SK-N-SH (cell line): ENCODE results near the gene FLT4. TPM values are rescaled to one million over a fixed set of nuclear protein-coding genes. Genes with fewer than 3 reads are reported as not detected.

Experiments used
- CTCF ChIA-PET: fragments of 300-600, 350-600 bp; formaldehyde crosslinking; extraction: SDS; loops from one replicate; lab custom pipeline; 2021; lab: Yijun Ruan, JAX
- POLR2A ChIA-PET: fragments of 350-600 bp; sonication (Branson Sonifier 250); formaldehyde crosslinking; extraction: SDS; loops from one replicate; lab custom pipeline; 2020; ENCODE audit warnings: antibody characterized with exemption, inconsistent platforms; lab: Yijun Ruan, JAX
- DNase-seq: peaks from one replicate; pipeline ENCODE4 v3.0.0; 2012
- H2AFZ ChIP-seq: fragments of 200-600 bp; sonication (generic); 2 replicates; pipeline ENCODE4 v1.8.1; 2016; ENCODE audit warnings: antibody characterized with exemption, mild to moderate bottlenecking, low read depth
- H3F3A ChIP-seq: fragments of 200-600 bp; sonication (generic); replicated peaks from 2 replicates; pipeline ENCODE3; 2016; ENCODE audit warnings: antibody characterized with exemption, mild to moderate bottlenecking; ENCODE audit not compliant: insufficient read depth
- H3K27ac ChIP-seq, 2 experiments: fragments of 200-500 bp in 1 of 2; fragments of 200-600 bp in 1 of 2; sonication (Bioruptor generic) in 1 of 2; sonication (generic), shearing (Covaris generic) in 1 of 2; 2 replicates each; pipeline versions ENCODE4 v1.5.1 to v1.6.1; 2014 to 2016; ENCODE audit warnings: low read depth in 2 of 2, inconsistent platforms in 1 of 2, low read length in 1 of 2, mild to moderate bottlenecking in 1 of 2, mixed read lengths in 1 of 2
- H3K27me3 ChIP-seq: fragments of 200-600 bp; sonication (generic), shearing (Covaris generic); 2 replicates; pipeline ENCODE4 v1.6.1; 2016; ENCODE audit warnings: mixed run types; ENCODE audit not compliant: insufficient read depth
- H3K36me3 ChIP-seq, 2 experiments: fragments of 200-500 bp in 1 of 2; fragments of 200-600 bp in 1 of 2; sonication (Bioruptor generic) in 1 of 2; sonication (generic) in 1 of 2; replicated peaks in 1 of 2; 2 replicates each; pipeline versions ENCODE3 to v1.5.1; 2014 to 2016; ENCODE audit warnings: low read length in 1 of 2, mild to moderate bottlenecking in 1 of 2; ENCODE audit not compliant: insufficient read depth in 2 of 2, control insufficient read depth in 1 of 2
- H3K4me1 ChIP-seq, 2 experiments: fragments of 200-500 bp in 1 of 2; fragments of 200-600 bp in 1 of 2; sonication (Bioruptor generic) in 1 of 2; sonication (generic), shearing (Covaris generic) in 1 of 2; 2 replicates each; pipeline versions ENCODE4 v1.5.1 to v1.6.1; 2014 to 2016; ENCODE audit warnings: low read depth in 1 of 2, low read length in 1 of 2, mixed run types in 1 of 2; ENCODE audit not compliant: insufficient read depth in 2 of 2, control insufficient read depth in 1 of 2
- H3K4me2 ChIP-seq: fragments of 200-600 bp; sonication (generic), shearing (Covaris generic); 2 replicates; pipeline ENCODE4 v1.6.1; 2017; ENCODE audit warnings: mixed run types
- H3K4me3 ChIP-seq, 2 experiments: fragments of 200-500 bp in 1 of 2; fragments of 200-600 bp in 1 of 2; sonication (Bioruptor generic) in 1 of 2; sonication (generic), shearing (Covaris generic) in 1 of 2; 2 replicates each; pipeline versions ENCODE4 v1.5.1 to v1.8.1; 2014 to 2016; ENCODE audit warnings: low read depth in 2 of 2, inconsistent platforms in 1 of 2, low read length in 1 of 2, mild to moderate bottlenecking in 1 of 2, mixed read lengths in 1 of 2, moderate library complexity in 1 of 2
- H3K79me2 ChIP-seq: fragments of 200-600 bp; sonication (generic); 2 replicates; pipeline ENCODE4 v1.8.1; 2017; ENCODE audit warnings: mild to moderate bottlenecking; ENCODE audit not compliant: insufficient read depth
- H3K9ac ChIP-seq: fragments of 200-600 bp; sonication (generic); 2 replicates; pipeline ENCODE4 v1.6.1; 2017; ENCODE audit warnings: mixed run types
- H3K9me2 ChIP-seq: fragments of 200-600 bp; sonication (generic); 2 replicates; pipeline ENCODE4 v1.6.1; 2017; ENCODE audit warnings: mixed run types
- H3K9me3 ChIP-seq: fragments of 200-600 bp; sonication (generic); 2 replicates; pipeline ENCODE4 v1.6.1; 2017; ENCODE audit warnings: mixed run types, mild to moderate bottlenecking, moderate library complexity
- H4K20me1 ChIP-seq: fragments of 200-600 bp; sonication (generic); 2 replicates; pipeline ENCODE4 v1.6.1; 2017; ENCODE audit warnings: mild to moderate bottlenecking, mixed run types; ENCODE audit not compliant: insufficient read depth
- ELF1 ChIP-seq: IDR thresholded peaks from 2 replicates; pipeline ENCODE4 v1.4.0; 2012
- FOXJ3 ChIP-seq: sonication (generic); formaldehyde crosslinking; IDR thresholded peaks from 2 replicates; pipeline ENCODE4 v1.5.1; 2020; ENCODE audit warnings: mild to moderate bottlenecking, missing genetic modification reagents
- FOXM1 ChIP-seq: IDR thresholded peaks from 2 replicates; pipeline ENCODE4 v1.4.0; 2012; ENCODE audit warnings: low read depth, mild to moderate bottlenecking
- GABPA ChIP-seq: IDR thresholded peaks from 2 replicates; pipeline ENCODE4 v1.4.0; 2012; ENCODE audit warnings: low read depth, mild to moderate bottlenecking
- NRF1 ChIP-seq: IDR thresholded peaks from 2 replicates; pipeline ENCODE4 v1.6.1; 2012; ENCODE audit warnings: low read depth, mild to moderate bottlenecking, low read length
- RAD21 ChIP-seq: IDR thresholded peaks from 2 replicates; pipeline ENCODE4 v1.6.1; 2012; ENCODE audit warnings: mild to moderate bottlenecking, low read length
- RCOR1 ChIP-seq: fragments of 150-350 bp; IDR thresholded peaks from 2 replicates; pipeline ENCODE4 v1.6.1; 2017; ENCODE audit warnings: antibody characterized with exemption, low read length
- RFX5 ChIP-seq: IDR thresholded peaks from 2 replicates; pipeline ENCODE4 v1.6.1; 2012; ENCODE audit warnings: mild to moderate bottlenecking, improper control_type of control experiment, low read length
- SIN3A ChIP-seq: IDR thresholded peaks from 2 replicates; pipeline ENCODE4 v1.6.1; 2012; ENCODE audit warnings: low read depth, mild to moderate bottlenecking, low read length, moderate library complexity, borderline replicate concordance
- USF1 ChIP-seq: IDR thresholded peaks from 2 replicates; pipeline ENCODE4 v1.4.0; 2012; ENCODE audit warnings: low read depth, borderline replicate concordance
- YY1 ChIP-seq: IDR thresholded peaks from 2 replicates; pipeline ENCODE4 v1.4.0; 2012; ENCODE audit warnings: low read depth, mild to moderate bottlenecking
- ZBTB33 ChIP-seq: IDR thresholded peaks from 2 replicates; pipeline ENCODE4 v1.4.0; 2012; ENCODE audit warnings: low read depth, borderline replicate concordance
- WGBS: methylation state at CpG from one replicate; pipeline ENCODE4 v1.1.6; 2017; ENCODE audit warnings: low lambda C conversion rate; 5-methylcytosine and 5-hydroxymethylcytosine counted together
- polyA plus RNA-seq, 3 experiments: library from polyadenylated mRNA; depleted of rRNA; stranded (reverse); fragments of >200 nt; gene quantifications; 2 replicates each; pipeline ENCODE4 v1.2.3, GENCODE V29; 2012
- TF ChIP-seq, protein P1 (sequence below): fragments of 150-350 bp; IDR thresholded peaks from 2 replicates; pipeline ENCODE4 v1.6.1; 2016; ENCODE audit warnings: mild to moderate bottlenecking, low read depth, low read length

The FLT4 gene
- polyA plus RNA-seq, 1 of the 3 experiments (the other 2 are of a cell fraction): 0.05 TPM

DNA sequence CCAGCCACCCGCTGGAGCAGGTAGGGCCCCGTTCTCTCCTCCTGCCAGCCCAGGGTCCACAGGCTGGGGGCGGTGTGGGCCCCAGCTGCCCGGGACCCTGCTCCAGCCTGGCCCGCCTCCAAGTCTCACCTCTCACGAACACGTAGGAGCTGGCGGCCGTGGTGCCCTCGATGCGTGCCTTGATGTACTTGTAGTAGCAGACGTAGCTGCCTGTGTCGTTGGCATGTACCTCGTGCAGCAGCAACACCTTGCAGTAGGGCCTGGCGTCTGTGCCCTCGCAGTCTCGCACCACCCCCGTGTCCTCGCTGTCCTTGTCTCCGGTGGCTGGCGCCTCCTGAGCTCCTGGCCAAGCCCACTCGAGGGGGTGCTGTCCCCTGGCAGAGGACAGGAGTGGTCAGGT lies 19.0 kb downstream of the FLT4 start:
- Histone ChIP-seq H3K4me2 (no peak overlapping the region), H3K4me3 (no peak overlapping the region), H4K20me1 (no peaks in the 10 kb centered on the region), H3K79me2 (no peaks in the 10 kb centered on the region), H3K9me2 (no peaks in the 10 kb centered on the region), H3K27me3 (no peaks in the 10 kb centered on the region), H3K27ac (no peak overlapping the region), H3K9ac (no peak overlapping the region), H2AFZ (no peak overlapping the region), H3F3A (no peaks in the 10 kb centered on the region), H3K36me3 (no peaks in the 10 kb centered on the region), H3K9me3 (no peaks in the 10 kb centered on the region), H3K4me1 (no peaks in the 10 kb centered on the region)
- no peak for TF ChIP-seq RCOR1
- TF ChIP-seq RFX5: no peak
- no peak for TF ChIP-seq FOXJ3 (CRISPR knock-in tag)
- TF ChIP-seq FOXM1: no peak
- 80% methylated on average over 13 of the region's 22 CpGs for WGBS
- ChIA-PET POLR2A (no interaction called here), CTCF (interaction anchor here (1.0 to 1.1 kb wide), 3 partner anchors 11 to 88 kb away, joined by 3 to 6 read pairs (median 4); no protein-coding TSS in a partner anchor)
- no peak for DNase-seq

GRCh38 chr5:180629831-180630382 lies 19.5 kb downstream of the FLT4 start:
- no peak for TF ChIP-seq ELF1
- no peak for TF ChIP-seq USF1
- TF ChIP-seq SIN3A: no peak
- TF ChIP-seq, all 33 proteins: peak for 0
- Histone ChIP-seq H3K27ac (no peak overlapping the region), H3K9me2 (no peaks in the 10 kb centered on the region), H3K4me1 (no peaks in the 10 kb centered on the region), H3K9ac (no peak overlapping the region), H3K9me3 (no peaks in the 10 kb centered on the region), H3K79me2 (no peaks in the 10 kb centered on the region), H2AFZ (no peak overlapping the region), H3K36me3 (no peaks in the 10 kb centered on the region), H3K27me3 (no peaks in the 10 kb centered on the region), H4K20me1 (no peaks in the 10 kb centered on the region), H3F3A (no peaks in the 10 kb centered on the region), H3K4me2 (no peak overlapping the region), H3K4me3 (no peak overlapping the region)
- 60% methylated on average over 5 of the region's 25 CpGs for WGBS
- POLR2A ChIA-PET: no interaction called here
- DNase-seq: no peak
- CTCF ChIA-PET: interaction anchor here (1.0 to 1.1 kb wide), 3 partner anchors 11 to 88 kb away, joined by 3 to 6 read pairs (median 4); no protein-coding TSS in a partner anchor

DNA sequence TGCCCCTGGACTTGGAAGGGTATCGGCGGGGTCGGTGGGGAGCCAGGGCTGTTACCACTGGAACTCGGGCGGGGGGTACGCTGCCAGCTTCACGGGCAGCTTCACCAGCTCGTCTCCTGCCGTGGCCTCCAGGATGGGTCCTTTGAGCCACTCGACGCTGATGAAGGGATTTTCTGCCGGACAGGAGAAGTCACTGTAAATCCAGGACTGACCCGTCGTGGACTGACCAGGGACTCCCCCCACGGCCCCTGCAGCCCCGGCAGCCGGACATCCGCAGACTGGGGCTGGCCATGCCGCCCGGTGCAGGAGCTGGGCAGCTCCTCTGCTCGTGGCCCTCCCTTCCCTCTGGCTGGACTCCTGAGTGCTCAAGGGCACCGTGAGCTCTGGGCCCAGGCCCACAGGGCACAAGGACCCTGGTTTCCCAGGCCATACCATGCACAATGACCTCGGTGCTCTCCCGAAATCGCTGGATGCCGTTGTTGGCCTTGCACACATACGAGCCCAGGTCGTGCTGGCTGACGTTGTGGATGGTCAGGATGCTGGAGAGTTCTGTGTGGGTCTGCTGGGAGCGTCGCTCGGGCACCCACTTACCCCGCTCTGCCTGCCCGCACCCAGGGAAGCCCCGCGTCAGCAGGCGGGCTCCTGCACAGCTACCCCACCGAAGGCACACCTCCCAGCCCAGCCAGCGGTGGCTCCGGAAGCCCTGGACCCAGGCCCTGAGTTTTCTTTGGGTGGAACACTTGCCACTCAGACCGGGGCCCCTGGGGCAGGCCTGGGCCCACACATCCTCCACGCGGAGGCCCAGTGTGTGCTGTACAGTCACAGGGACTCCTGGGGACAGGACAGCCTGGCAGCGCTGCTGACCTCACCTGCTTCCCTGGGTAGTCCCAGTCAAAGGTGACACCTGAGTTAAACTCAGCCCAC lies 20.3 kb downstream of the FLT4 start:
- no peaks in the 10 kb centered on the region for H3K27me3 ChIP-seq
- H3F3A ChIP-seq: no peaks in the 10 kb centered on the region
- ChIA-PET CTCF (interaction anchor here (1.1 to 2.0 kb wide), 2 partner anchors 10 to 21 kb away, joined by 3 to 14 read pairs; no protein-coding TSS in a partner anchor), POLR2A (no interaction called here)
- H3K79me2 ChIP-seq: no peaks in the 10 kb centered on the region
- H3K4me3 ChIP-seq: no peak overlapping the region
- DNase-seq: no peak
- no peak overlapping the region for H3K4me2 ChIP-seq
- H3K36me3 ChIP-seq: no peaks in the 10 kb centered on the region
- no peaks in the 10 kb centered on the region for H3K4me1 ChIP-seq
- H4K20me1 ChIP-seq: no peaks in the 10 kb centered on the region
- 64% methylated on average over 25 of the region's 44 CpGs for WGBS
- H2AFZ ChIP-seq: no peak overlapping the region
- no peak overlapping the region for H3K27ac ChIP-seq
- H3K9ac ChIP-seq: no peak overlapping the region
- no peaks in the 10 kb centered on the region for H3K9me3 ChIP-seq
- H3K9me2 ChIP-seq: no peaks in the 10 kb centered on the region
- TF ChIP-seq YY1 (no peak), RAD21 (no peak), ZBTB33 (no peak), NRF1 (no peak), FOXJ3 (CRISPR knock-in tag) (no peak), GABPA (no peak)
- TF ChIP-seq, protein P1, sequence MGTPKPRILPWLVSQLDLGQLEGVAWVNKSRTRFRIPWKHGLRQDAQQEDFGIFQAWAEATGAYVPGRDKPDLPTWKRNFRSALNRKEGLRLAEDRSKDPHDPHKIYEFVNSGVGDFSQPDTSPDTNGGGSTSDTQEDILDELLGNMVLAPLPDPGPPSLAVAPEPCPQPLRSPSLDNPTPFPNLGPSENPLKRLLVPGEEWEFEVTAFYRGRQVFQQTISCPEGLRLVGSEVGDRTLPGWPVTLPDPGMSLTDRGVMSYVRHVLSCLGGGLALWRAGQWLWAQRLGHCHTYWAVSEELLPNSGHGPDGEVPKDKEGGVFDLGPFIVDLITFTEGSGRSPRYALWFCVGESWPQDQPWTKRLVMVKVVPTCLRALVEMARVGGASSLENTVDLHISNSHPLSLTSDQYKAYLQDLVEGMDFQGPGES: no peak
